Tibial nerve (tissue), 4 donors: Measurements from ENCODE around the gene CDH26. TPM values are rescaled to one million over a fixed set of nuclear protein-coding genes. Genes with fewer than 3 reads are reported as not detected.
A peak's percentile ranks its signal among the peaks of the same experiment; 100 is the strongest.

ENCODE experiments used
- DNase-seq, 2 donors: peaks; one replicate each; pipeline ENCODE4 v3.0.0-alpha.2; 2019; ENCODE audit warnings: low spot score in 2 of 2
- H3K27ac ChIP-seq, 4 donors: fragments of 200-600 bp; sonication (generic) in 3 of 4; one replicate each; pipeline ENCODE4 v1.5.1; 2017 to 2019; ENCODE audit warnings: mild to moderate bottlenecking in 1 of 4
- H3K27me3 ChIP-seq, 2 donors: fragments of 200-600 bp; sonication (generic) in 1 of 2; one replicate each; pipeline versions ENCODE4 v1.5.1 to v1.6.0; 2017 to 2019
- H3K36me3 ChIP-seq, 3 donors: fragments of 200-600 bp; sonication (generic); one replicate each; pipeline ENCODE4 v1.5.1; 2018 to 2019
- H3K4me1 ChIP-seq, 4 donors: fragments of 200-600 bp; sonication (generic) in 3 of 4; one replicate each; pipeline ENCODE4 v1.5.1; 2017 to 2019
- H3K4me3 ChIP-seq, 4 donors: fragments of 200-600 bp; sonication (generic) in 3 of 4; one replicate each; pipeline ENCODE4 v1.5.1; 2017 to 2019; ENCODE audit warnings: mild to moderate bottlenecking in 1 of 4, moderate library complexity in 1 of 4
- H3K9me3 ChIP-seq, 4 donors: fragments of 200-600 bp; sonication (generic) in 3 of 4; one replicate each; pipeline ENCODE4 v1.5.1; 2017 to 2019
- CTCF ChIP-seq, 5 experiments: fragments of 200-600 bp in 3 of 5; fragments of 450-650 bp in 2 of 5; sonication (generic) in 3 of 5; IDR thresholded peaks; one replicate each; pipeline ENCODE4 v1.5.1; 2016 to 2019; ENCODE audit warnings: antibody characterized with exemption in 5 of 5, mild to moderate bottlenecking in 3 of 5, moderate library complexity in 2 of 5
- EP300 ChIP-seq, 2 donors: sonication (generic); formaldehyde crosslinking; IDR thresholded peaks; one replicate each; pipeline ENCODE4 v1.6.1; 2017; ENCODE audit warnings: antibody characterized with exemption in 2 of 2, mild to moderate bottlenecking in 1 of 2
- POLR2A ChIP-seq, 2 donors: fragments of 450-650 bp; IDR thresholded peaks; one replicate each; pipeline ENCODE4 v1.6.1; 2017; ENCODE audit warnings: antibody characterized with exemption in 2 of 2, mild to moderate bottlenecking in 2 of 2, moderate library complexity in 2 of 2
- WGBS, 2 donors: methylation state at CpG; one replicate each; pipeline ENCODE4 v1.1.5; 2018; 5-methylcytosine and 5-hydroxymethylcytosine counted together
- total RNA-seq, 4 donors: library from RNA; depleted of rRNA; stranded (reverse); fragments of >200 nt; gene quantifications; one replicate each; pipeline ENCODE4 v1.1.0, GENCODE V29; 2016

The CDH26 gene
- total RNA-seq, 4 donors from 2014 or later: 1.3 to 4.8 (median 2.6) TPM

- Histone ChIP-seq H3K9me3 (no peaks in the 10 kb centered on the region), H3K4me1 (peaks cover 0 to 39% (median 0%) of the 10 kb centered on the region in 4 donors), H3K4me3 (peak overlapping the region in 1 of 4 donors; percentile 4), H3K36me3 (no peaks in the 10 kb centered on the region), H3K27me3 (no peaks in the 10 kb centered on the region), H3K27ac (no peak overlapping the region)
- TF ChIP-seq EP300 (IDR thresholded peaks at IDR 0.05): no peak
- 69 to 76% methylated on average over 5 of the region's 5 CpGs for WGBS, 2 donors
- DNase-seq: no peak
These were observed 98.3 kb downstream of the CDH26 start for GRCh38 chr20:60056407-60057122.

GRCh38 chr20:60057123-60057865 is 99.1 kb downstream of the CDH26 start:
- no peaks in the 10 kb centered on the region for H3K9me3 ChIP-seq
- no peaks in the 10 kb centered on the region for H3K27me3 ChIP-seq
- peaks cover 0 to 46% (median 5%) of the 10 kb centered on the region in 4 donors for H3K4me1 ChIP-seq
- H3K4me3 ChIP-seq: no peak overlapping the region
- H3K36me3 ChIP-seq: no peaks in the 10 kb centered on the region
- H3K27ac ChIP-seq: no peak overlapping the region
- WGBS, 2 donors: 19 to 21% methylated on average over 11 of the region's 11 CpGs
- DNase-seq: peak in 1 of 2 donors; percentile 65
- TF ChIP-seq EP300 (IDR thresholded peaks at IDR 0.05) (no peak), CTCF (IDR thresholded peaks at IDR 0.05) (peak; percentile 72 to 88 (median 84)), POLR2A (IDR thresholded peaks at IDR 0.05) (no peak)

GRCh38 chr20:60057866-60058807 is 99.9 kb downstream of the CDH26 start:
- DNase-seq: no peak

GRCh38 chr20:60058879-60059278 is 100.7 kb downstream of the CDH26 start:
- H3K27me3 ChIP-seq: no peaks in the 10 kb centered on the region
- peak overlapping the region in 2 of 4 donors; percentile 7 to 39 for H3K27ac ChIP-seq
- no peaks in the 10 kb centered on the region for H3K36me3 ChIP-seq
- no peak for TF ChIP-seq EP300 (IDR thresholded peaks at IDR 0.05)
- no peak for TF ChIP-seq POLR2A (IDR thresholded peaks at IDR 0.05)
- no peak for TF ChIP-seq CTCF (IDR thresholded peaks at IDR 0.05)
- H3K4me1 ChIP-seq: peaks cover 0 to 62% (median 18%) of the 10 kb centered on the region in 4 donors
- WGBS, 2 donors: 66 to 77% methylated on average over 9 of the region's 9 CpGs
- no peak overlapping the region for H3K4me3 ChIP-seq
- H3K9me3 ChIP-seq: no peaks in the 10 kb centered on the region
- DNase-seq: no peak

More at GRCh38 chr20:60057866-60058807, 99.9 kb downstream of the CDH26 start:
- H3K27ac ChIP-seq: peak overlapping the region in 2 of 4 donors; percentile 7 to 39
- H3K27me3 ChIP-seq: no peaks in the 10 kb centered on the region
- H3K9me3 ChIP-seq: no peaks in the 10 kb centered on the region
- no peak overlapping the region for H3K4me3 ChIP-seq
- TF ChIP-seq POLR2A (IDR thresholded peaks at IDR 0.05) (no peak), EP300 (IDR thresholded peaks at IDR 0.05) (no peak), CTCF (IDR thresholded peaks at IDR 0.05) (no peak)
- H3K4me1 ChIP-seq: peaks cover 0 to 54% (median 12%) of the 10 kb centered on the region in 4 donors
- H3K36me3 ChIP-seq: no peaks in the 10 kb centered on the region
- 62 to 76% methylated on average over 20 of the region's 20 CpGs for WGBS, 2 donors

GRCh38 chr20:60060006-60060557 is 101.9 kb downstream of the CDH26 start:
- 90 to 92% methylated on average over 12 to 13 of the region's 13 CpGs for WGBS, 2 donors
- Histone ChIP-seq H3K27ac (peak overlapping the region in 1 of 4 donors; percentile 61), H3K4me3 (no peak overlapping the region), H3K9me3 (no peaks in the 10 kb centered on the region), H3K36me3 (no peaks in the 10 kb centered on the region), H3K27me3 (no peaks in the 10 kb centered on the region), H3K4me1 (peaks cover 0 to 65% (median 18%) of the 10 kb centered on the region in 4 donors)
- TF ChIP-seq CTCF (IDR thresholded peaks at IDR 0.05) (no peak), POLR2A (IDR thresholded peaks at IDR 0.05) (no peak), EP300 (IDR thresholded peaks at IDR 0.05) (no peak)
- no peak for DNase-seq
